ENCODE measurements around the gene KLHL5.

The KLHL5 gene

GRCh38 chr4:39102297-39102696 lies 40.3 kb downstream of the KLHL5 start:
- H3K4me2 ChIP-seq (ENCODE audit: low read length): no peak overlapping the region
- no peaks in the 10 kb centered on the region for H3K79me2 ChIP-seq
- no peaks in the 10 kb centered on the region for H3K36me3 ChIP-seq (ENCODE audit: control insufficient read depth, insufficient read depth, low read length)
- H2AFZ ChIP-seq: no peak overlapping the region
- H3K4me3 ChIP-seq (ENCODE audit: low read depth, low read length): no peak overlapping the region
- TF ChIP-seq CTCF (IDR thresholded peaks at IDR 0.05): no peak
- H3K27me3 ChIP-seq (ENCODE audit: control insufficient read depth, insufficient read depth, low read length): no peaks in the 10 kb centered on the region
- H3K27ac ChIP-seq: no peak overlapping the region
- no peaks in the 10 kb centered on the region for H3K4me1 ChIP-seq
- H3K9me3 ChIP-seq (ENCODE audit: control insufficient read depth, low read length): no peaks in the 10 kb centered on the region
- H3K9ac ChIP-seq: no peak overlapping the region

DNA sequence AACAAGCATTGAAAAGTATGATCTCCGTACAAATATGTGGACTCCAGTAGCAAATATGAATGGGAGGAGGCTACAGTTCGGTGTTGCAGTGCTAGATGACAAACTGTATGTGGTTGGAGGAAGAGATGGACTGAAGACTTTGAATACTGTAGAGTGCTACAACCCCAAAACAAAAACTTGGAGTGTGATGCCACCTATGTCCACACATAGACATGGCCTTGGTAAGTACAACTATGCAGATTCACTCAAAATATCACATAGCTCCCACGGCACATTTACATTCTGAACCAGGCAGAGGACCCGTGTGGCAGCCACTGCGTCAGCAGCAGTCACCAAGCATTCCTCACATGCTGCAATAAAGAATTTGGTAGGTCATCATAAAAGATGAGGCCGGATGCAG lies 41.3 kb downstream of the KLHL5 start:
- H3K27ac ChIP-seq: no peak overlapping the region
- no peaks in the 10 kb centered on the region for H3K4me1 ChIP-seq
- no peak overlapping the region for H3K4me3 ChIP-seq (ENCODE audit: low read depth, low read length)
- TF ChIP-seq CTCF (IDR thresholded peaks at IDR 0.05): no peak
- H2AFZ ChIP-seq: no peak overlapping the region
- H3K4me2 ChIP-seq (ENCODE audit: low read length): no peak overlapping the region
- no peaks in the 10 kb centered on the region for H3K36me3 ChIP-seq (ENCODE audit: control insufficient read depth, insufficient read depth, low read length)
- no peaks in the 10 kb centered on the region for H3K27me3 ChIP-seq (ENCODE audit: control insufficient read depth, insufficient read depth, low read length)
- no peaks in the 10 kb centered on the region for H3K9me3 ChIP-seq (ENCODE audit: control insufficient read depth, low read length)
- H3K9ac ChIP-seq: no peak overlapping the region
- no peaks in the 10 kb centered on the region for H3K79me2 ChIP-seq

DNA sequence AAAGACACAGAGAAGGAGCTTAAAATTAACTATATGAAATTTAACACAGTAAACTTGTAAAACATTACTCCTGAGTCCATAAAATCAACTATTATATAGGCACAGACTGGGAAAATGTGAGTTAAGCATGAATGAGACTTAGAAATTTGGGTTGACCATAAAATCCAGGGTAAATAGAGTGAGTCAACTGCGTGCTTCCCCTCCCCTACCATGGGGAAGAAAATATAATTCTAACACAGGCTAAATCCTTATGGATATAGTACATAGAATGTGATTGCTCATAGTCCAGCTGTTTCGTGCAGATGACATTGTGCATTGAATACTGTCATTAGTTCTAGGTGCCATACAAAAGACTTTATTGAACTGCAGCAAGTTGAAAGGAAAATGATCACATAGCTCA lies 42.2 kb downstream of the KLHL5 start:
- TF ChIP-seq CTCF (IDR thresholded peaks at IDR 0.05): no peak

DNA sequence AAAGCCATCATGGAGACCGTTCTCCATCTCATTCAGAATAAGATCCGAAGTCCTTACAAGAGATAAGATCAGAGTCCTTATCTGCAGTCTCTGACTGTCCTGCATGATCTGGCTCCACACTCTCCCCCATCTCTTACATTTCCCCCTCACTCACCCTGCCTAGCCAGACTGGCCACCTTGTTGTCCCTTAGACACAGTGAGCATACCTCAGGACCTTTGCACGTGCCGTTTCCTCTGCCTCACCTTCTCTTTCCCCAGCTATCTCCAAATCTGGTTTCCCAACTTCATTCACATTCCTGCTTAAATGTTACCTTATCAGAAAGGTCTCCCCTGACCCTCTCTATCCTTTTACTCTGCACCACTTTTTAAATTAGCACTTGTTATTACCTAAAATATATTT lies 44.0 kb downstream of the KLHL5 start:
- Histone ChIP-seq H3K36me3 (ENCODE audit: control insufficient read depth, insufficient read depth, low read length) (no peaks in the 10 kb centered on the region), H3K4me1 (no peaks in the 10 kb centered on the region), H3K27me3 (ENCODE audit: control insufficient read depth, insufficient read depth, low read length) (no peaks in the 10 kb centered on the region), H2AFZ (no peak overlapping the region), H3K9ac (no peak overlapping the region), H3K9me3 (ENCODE audit: control insufficient read depth, low read length) (no peaks in the 10 kb centered on the region), H3K4me2 (ENCODE audit: low read length) (no peak overlapping the region), H3K4me3 (ENCODE audit: low read depth, low read length) (no peak overlapping the region), H3K27ac (no peak overlapping the region), H3K79me2 (no peaks in the 10 kb centered on the region)
- TF ChIP-seq CTCF (IDR thresholded peaks at IDR 0.05): no peak

More for the DNA sequence above, 42.2 kb downstream of the KLHL5 start:
- Histone ChIP-seq H3K9ac (no peak overlapping the region), H3K27ac (no peak overlapping the region), H3K79me2 (no peaks in the 10 kb centered on the region), H3K4me2 (ENCODE audit: low read length) (no peak overlapping the region), H3K4me1 (no peaks in the 10 kb centered on the region), H2AFZ (no peak overlapping the region), H3K4me3 (ENCODE audit: low read depth, low read length) (no peak overlapping the region), H3K9me3 (ENCODE audit: control insufficient read depth, low read length) (no peaks in the 10 kb centered on the region), H3K36me3 (ENCODE audit: control insufficient read depth, insufficient read depth, low read length) (no peaks in the 10 kb centered on the region), H3K27me3 (ENCODE audit: control insufficient read depth, insufficient read depth, low read length) (no peaks in the 10 kb centered on the region)

DNA sequence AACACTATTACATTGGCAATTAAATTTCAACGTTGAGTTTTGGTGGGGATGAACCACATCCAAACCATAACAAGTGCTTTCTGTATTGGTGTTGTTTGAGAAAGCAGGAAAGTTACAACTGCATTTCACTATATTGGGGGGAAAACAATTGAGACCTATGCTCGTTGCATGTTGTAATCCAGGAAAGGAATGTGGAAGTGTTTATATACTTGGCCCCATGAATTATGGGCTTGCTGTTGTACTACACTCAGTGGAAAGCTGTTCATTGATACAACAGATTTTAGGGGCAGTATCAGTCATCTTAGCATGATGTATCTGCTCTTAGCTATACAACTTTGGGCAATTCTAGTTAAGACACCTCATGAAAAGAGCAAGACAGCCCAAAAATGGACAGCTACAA lies 52.4 kb downstream of the KLHL5 start:
- no peaks in the 10 kb centered on the region for H3K4me1 ChIP-seq
- no peak overlapping the region for H2AFZ ChIP-seq
- no peaks in the 10 kb centered on the region for H3K36me3 ChIP-seq (ENCODE audit: control insufficient read depth, insufficient read depth, low read length)
- H3K27me3 ChIP-seq (ENCODE audit: control insufficient read depth, insufficient read depth, low read length): no peaks in the 10 kb centered on the region
- no peaks in the 10 kb centered on the region for H3K79me2 ChIP-seq
- no peak overlapping the region for H3K9ac ChIP-seq
- H3K4me2 ChIP-seq (ENCODE audit: low read length): no peak overlapping the region
- no peak overlapping the region for H3K27ac ChIP-seq
- H3K4me3 ChIP-seq (ENCODE audit: low read depth, low read length): no peak overlapping the region
- no peaks in the 10 kb centered on the region for H3K9me3 ChIP-seq (ENCODE audit: control insufficient read depth, low read length)
- no peak for TF ChIP-seq CTCF (IDR thresholded peaks at IDR 0.05)
